Astrocyte (in vitro differentiated cells and primary cell): ENCODE data around the gene FER. TPM values are rescaled to one million over a fixed set of nuclear protein-coding genes. Genes with fewer than 3 reads are reported as not detected.

Experiments used
- DNase-seq: peaks from one replicate; pipeline ENCODE4 v3.0.0-alpha.2; 2010; ENCODE audit warnings: low read depth
- FAIRE-seq: peaks from 2 replicates; lab custom pipeline; 2011; peaks lifted over from hg19 to GRCh38; lab: Jason Lieb, UNC
- H2AFZ ChIP-seq: 2 replicates; pipeline ENCODE4 v1.6.0; 2012; ENCODE audit warnings: low read depth, low read length, inconsistent platforms
- H3K27ac ChIP-seq: 2 replicates; pipeline ENCODE4 v1.5.1; 2011; ENCODE audit warnings: low read depth, low read length, inconsistent platforms
- H3K27me3 ChIP-seq: 2 replicates; pipeline ENCODE4 v1.6.0; 2011; ENCODE audit warnings: low read length, inconsistent platforms; ENCODE audit not compliant: insufficient read depth
- H3K36me3 ChIP-seq: 2 replicates; pipeline ENCODE4 v1.5.1; 2011; ENCODE audit warnings: low read length, inconsistent platforms; ENCODE audit not compliant: insufficient read depth
- H3K4me1 ChIP-seq: 2 replicates; pipeline ENCODE4 v1.5.1; 2011; ENCODE audit warnings: low read length, inconsistent platforms; ENCODE audit not compliant: insufficient read depth
- H3K4me2 ChIP-seq: 2 replicates; pipeline ENCODE4 v1.6.0; 2012; ENCODE audit warnings: low read length, inconsistent platforms
- H3K4me3 ChIP-seq: 2 replicates; pipeline ENCODE4 v1.5.1; 2011; ENCODE audit warnings: low read depth, mild to moderate bottlenecking, low read length, inconsistent platforms; ENCODE audit not compliant: insufficient read depth
- H3K79me2 ChIP-seq: 2 replicates; pipeline ENCODE4 v1.6.0; 2012; ENCODE audit warnings: mild to moderate bottlenecking, low read length, inconsistent platforms; ENCODE audit not compliant: insufficient read depth
- H3K9ac ChIP-seq: 2 replicates; pipeline ENCODE4 v1.6.0; 2012; ENCODE audit warnings: mild to moderate bottlenecking, low read length, inconsistent platforms
- H3K9me3 ChIP-seq: 2 replicates; pipeline ENCODE4 v1.5.1; 2012; ENCODE audit warnings: low read depth, mild to moderate bottlenecking, low read length, inconsistent platforms; ENCODE audit not compliant: insufficient read depth
- H4K20me1 ChIP-seq: 2 replicates; pipeline ENCODE4 v1.6.0; 2012; ENCODE audit warnings: low read length, inconsistent platforms; ENCODE audit not compliant: insufficient read depth
- H3K27ac Mint-ChIP-seq: one replicate; pipeline ENCODE4 v1.8.0; 2021; ENCODE audit warnings: mild to moderate bottlenecking, mixed read lengths; ENCODE audit not compliant: unreplicated experiment
- H3K27me3 Mint-ChIP-seq: one replicate; pipeline ENCODE4 v1.8.0; 2021; ENCODE audit warnings: low read depth, mixed read lengths; ENCODE audit not compliant: unreplicated experiment
- H3K36me3 Mint-ChIP-seq: one replicate; pipeline ENCODE4 v1.8.0; 2021; ENCODE audit warnings: low read depth, mixed read lengths; ENCODE audit not compliant: unreplicated experiment
- H3K4me1 Mint-ChIP-seq: one replicate; pipeline ENCODE4 v1.8.0; 2021; ENCODE audit warnings: low read depth, mixed read lengths; ENCODE audit not compliant: unreplicated experiment
- H3K4me3 Mint-ChIP-seq: one replicate; pipeline ENCODE4 v1.8.0; 2021; ENCODE audit warnings: mild to moderate bottlenecking, moderate library complexity, mixed read lengths; ENCODE audit not compliant: unreplicated experiment
- H3K9me3 Mint-ChIP-seq: one replicate; pipeline ENCODE4 v1.8.0; 2021; ENCODE audit warnings: mild to moderate bottlenecking, mixed read lengths; ENCODE audit not compliant: unreplicated experiment
- EZH2 ChIP-seq: IDR thresholded peaks from 2 replicates; pipeline ENCODE4 v1.6.1; 2012; ENCODE audit warnings: mild to moderate bottlenecking, low read length, inconsistent platforms; ENCODE audit not compliant: insufficient read depth
- total RNA-seq: library from RNA; stranded (reverse); gene quantifications from 2 replicates; pipeline ENCODE4 v1.2.1, GENCODE V29; 2021
- TF ChIP-seq, protein P1 (sequence below): IDR thresholded peaks from 2 replicates; pipeline ENCODE4 v1.5.1; 2011; ENCODE audit warnings: low read depth, mild to moderate bottlenecking, inconsistent platforms, low read length, moderate library complexity; ENCODE audit not compliant: insufficient read depth

The FER gene
- total RNA-seq, 1 donor from 2014 or later: 21.6 TPM

DNA sequence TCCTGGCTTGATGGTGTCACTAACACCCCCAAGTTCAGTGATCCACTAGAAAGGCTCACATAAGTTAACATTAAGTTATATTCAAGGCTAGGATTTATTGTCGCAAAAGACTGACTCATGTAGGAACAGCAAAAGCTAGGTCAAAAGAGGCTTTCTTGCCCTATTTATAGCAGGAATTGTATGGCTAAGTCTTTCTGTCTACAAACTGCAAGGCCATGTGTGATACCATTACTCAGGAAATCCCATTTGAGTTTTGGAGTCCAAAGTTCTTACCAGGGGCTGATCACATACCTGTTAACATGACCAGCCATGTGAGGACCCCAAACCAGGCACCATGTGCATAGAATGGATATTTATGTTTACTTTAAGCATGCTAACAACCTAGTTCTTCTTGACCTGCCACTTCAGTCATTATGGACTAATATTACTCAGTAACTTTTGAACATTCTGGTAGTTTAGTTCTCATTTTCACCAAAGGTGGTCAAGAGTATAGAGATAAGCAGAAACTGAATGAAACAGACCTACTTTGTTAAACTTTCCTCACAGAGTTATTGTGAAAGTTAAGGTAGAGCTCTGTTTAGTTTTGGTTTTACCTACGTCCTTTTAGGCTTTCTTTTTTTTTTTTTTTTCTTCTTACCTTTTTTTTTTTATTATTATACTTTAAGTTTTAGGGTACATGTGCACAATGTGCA lies 281.1 kb downstream of the FER start:
- H2AFZ ChIP-seq: no peak overlapping the region
- H3K27ac ChIP-seq: no peak overlapping the region
- H3K27ac Mint-ChIP-seq: no peak overlapping the region

DNA sequence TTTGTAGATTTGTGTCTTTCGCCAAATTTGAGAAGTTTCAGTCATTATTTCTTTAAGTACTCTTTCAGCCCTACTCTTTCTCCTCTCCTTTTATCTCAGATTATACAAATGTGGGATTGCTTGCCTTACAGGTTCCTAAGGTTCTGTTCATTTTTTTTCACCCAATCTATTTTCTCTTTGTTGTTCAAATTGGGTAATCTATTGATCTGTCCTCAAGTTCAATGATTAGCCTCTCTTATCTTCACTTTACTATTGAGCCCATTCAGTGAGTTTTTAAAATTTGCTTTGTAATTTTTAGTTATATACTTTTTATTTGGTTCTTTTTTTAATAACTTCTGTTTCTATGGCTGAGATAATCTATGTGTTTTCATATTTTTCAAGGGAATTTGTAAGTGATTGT lies 282.1 kb downstream of the FER start:
- H3K9me3 ChIP-seq: no peaks in the 10 kb centered on the region
- no peak overlapping the region for H3K4me3 Mint-ChIP-seq
- H3K27ac ChIP-seq: no peak overlapping the region
- no peaks in the 10 kb centered on the region for H3K79me2 ChIP-seq
- no peaks in the 10 kb centered on the region for H3K9me3 Mint-ChIP-seq
- no peak for DNase-seq
- H3K4me1 ChIP-seq: no peaks in the 10 kb centered on the region
- no peak overlapping the region for H2AFZ ChIP-seq
- FAIRE-seq: no peak
- no peaks in the 10 kb centered on the region for H3K4me1 Mint-ChIP-seq
- no peaks in the 10 kb centered on the region for H4K20me1 ChIP-seq
- no peak overlapping the region for H3K9ac ChIP-seq
- no peaks in the 10 kb centered on the region for H3K27me3 Mint-ChIP-seq
- H3K36me3 Mint-ChIP-seq: no peaks in the 10 kb centered on the region
- H3K36me3 ChIP-seq: no peaks in the 10 kb centered on the region
- H3K27ac Mint-ChIP-seq: no peak overlapping the region
- TF ChIP-seq, protein P1, sequence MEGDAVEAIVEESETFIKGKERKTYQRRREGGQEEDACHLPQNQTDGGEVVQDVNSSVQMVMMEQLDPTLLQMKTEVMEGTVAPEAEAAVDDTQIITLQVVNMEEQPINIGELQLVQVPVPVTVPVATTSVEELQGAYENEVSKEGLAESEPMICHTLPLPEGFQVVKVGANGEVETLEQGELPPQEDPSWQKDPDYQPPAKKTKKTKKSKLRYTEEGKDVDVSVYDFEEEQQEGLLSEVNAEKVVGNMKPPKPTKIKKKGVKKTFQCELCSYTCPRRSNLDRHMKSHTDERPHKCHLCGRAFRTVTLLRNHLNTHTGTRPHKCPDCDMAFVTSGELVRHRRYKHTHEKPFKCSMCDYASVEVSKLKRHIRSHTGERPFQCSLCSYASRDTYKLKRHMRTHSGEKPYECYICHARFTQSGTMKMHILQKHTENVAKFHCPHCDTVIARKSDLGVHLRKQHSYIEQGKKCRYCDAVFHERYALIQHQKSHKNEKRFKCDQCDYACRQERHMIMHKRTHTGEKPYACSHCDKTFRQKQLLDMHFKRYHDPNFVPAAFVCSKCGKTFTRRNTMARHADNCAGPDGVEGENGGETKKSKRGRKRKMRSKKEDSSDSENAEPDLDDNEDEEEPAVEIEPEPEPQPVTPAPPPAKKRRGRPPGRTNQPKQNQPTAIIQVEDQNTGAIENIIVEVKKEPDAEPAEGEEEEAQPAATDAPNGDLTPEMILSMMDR: no peak
- no peak for TF ChIP-seq EZH2
- no peak overlapping the region for H3K4me3 ChIP-seq
- H3K4me2 ChIP-seq: no peak overlapping the region
- H3K27me3 ChIP-seq: no peaks in the 10 kb centered on the region

More for the DNA sequence above, 281.1 kb downstream of the FER start:
- H3K36me3 Mint-ChIP-seq: peaks cover 6% of the 10 kb centered on the region
- no peaks in the 10 kb centered on the region for H3K4me1 Mint-ChIP-seq
- H3K9me3 Mint-ChIP-seq: peaks cover 5% of the 10 kb centered on the region
- H3K27me3 Mint-ChIP-seq: no peaks in the 10 kb centered on the region
- Histone ChIP-seq H3K36me3 (no peaks in the 10 kb centered on the region), H3K9me3 (no peaks in the 10 kb centered on the region), H3K4me1 (no peaks in the 10 kb centered on the region), H3K79me2 (no peaks in the 10 kb centered on the region), H3K9ac (no peak overlapping the region), H3K4me3 (no peak overlapping the region), H4K20me1 (no peaks in the 10 kb centered on the region), H3K4me2 (no peak overlapping the region), H3K27me3 (no peaks in the 10 kb centered on the region)
- TF ChIP-seq EZH2: no peak
- no peak overlapping the region for H3K4me3 Mint-ChIP-seq
- DNase-seq (no peak), FAIRE-seq (no peak)

- Mint-ChIP-seq H3K27me3 (no peaks in the 10 kb centered on the region), H3K9me3 (no peaks in the 10 kb centered on the region), H3K4me1 (no peaks in the 10 kb centered on the region), H3K36me3 (no peaks in the 10 kb centered on the region), H3K4me3 (no peak overlapping the region), H3K27ac (no peak overlapping the region)
- Histone ChIP-seq H3K36me3 (no peaks in the 10 kb centered on the region), H3K27me3 (no peaks in the 10 kb centered on the region), H4K20me1 (no peaks in the 10 kb centered on the region), H3K9me3 (no peaks in the 10 kb centered on the region), H3K9ac (no peak overlapping the region), H2AFZ (no peak overlapping the region), H3K27ac (no peak overlapping the region), H3K79me2 (no peaks in the 10 kb centered on the region), H3K4me2 (no peak overlapping the region), H3K4me3 (no peak overlapping the region), H3K4me1 (no peaks in the 10 kb centered on the region)
- no peak for DNase-seq
- no peak for TF ChIP-seq EZH2
- TF ChIP-seq, protein P1: no peak
- no peak for FAIRE-seq
These were observed 282.9 kb downstream of the FER start for GRCh38 chr5:109030360-109031143.
